NCI-H526 treated with DMSO at 0.1 percent for 48 hours (cell line): ENCODE measurements around the gene PSMA1.
A peak's percentile ranks its signal among the peaks of the same experiment; 100 is the strongest.

ENCODE experiments used
- DNase-seq: peaks from one replicate; lab custom pipeline; 2025; lab: John Stamatoyannopoulos, UW

Gene PSMA1

GRCh38 chr11:14529951-14530350, 9.8 kb upstream of the PSMA1 start:
- no peak for DNase-seq

GRCh38 chr11:14529321-14529720, 9.1 kb upstream of the PSMA1 start:
- DNase-seq: no peak

- DNase-seq: no peak
Observed at GRCh38 chr11:14522801-14523200, 2.6 kb upstream of the PSMA1 start.

- no peak for DNase-seq
Observed at GRCh38 chr11:14522245-14522644, 2.1 kb upstream of the PSMA1 start.

GRCh38 chr11:14520747-14521151, 563 bp upstream of the PSMA1 start:
- DNase-seq: no peak

GRCh38 chr11:14519597-14519916, 629 bp downstream of the PSMA1 start:
- peak; percentile 61 for DNase-seq

GRCh38 chr11:14518820-14519219, 1.4 kb downstream of the PSMA1 start:
- no peak for DNase-seq

- no peak for DNase-seq
Observed at GRCh38 chr11:14513800-14514199, 6.4 kb downstream of the PSMA1 start.

GRCh38 chr11:14506532-14506931, 13.7 kb downstream of the PSMA1 start:
- no peak for DNase-seq

GRCh38 chr11:14503023-14503422, 17.2 kb downstream of the PSMA1 start:
- no peak for DNase-seq

GRCh38 chr11:14502039-14502438, 18.1 kb downstream of the PSMA1 start:
- DNase-seq: no peak

- DNase-seq: peak; percentile 52
Observed at GRCh38 chr11:14500181-14500651, 20.0 kb downstream of the PSMA1 start.

GRCh38 chr11:14499560-14500180, 20.5 kb downstream of the PSMA1 start, which contains the start of gene COPB1:
Gene COPB1, minus strand, starts transcription at chr11:14499811. Its CDS starts 883 bp downstream, at chr11:14498928.
- peak; percentile 92 for DNase-seq

- no peak for DNase-seq
Observed at GRCh38 chr11:14499178-14499559, 21.0 kb downstream of the PSMA1 start.

- DNase-seq: no peak
Observed at GRCh38 chr11:14480716-14481115, 39.5 kb downstream of the PSMA1 start.

GRCh38 chr11:14471127-14471526, 49.1 kb downstream of the PSMA1 start:
- DNase-seq: no peak

- DNase-seq: no peak
Observed at GRCh38 chr11:14463623-14464022, 56.6 kb downstream of the PSMA1 start.

- DNase-seq: no peak
Observed at GRCh38 chr11:14460147-14460546, 60.0 kb downstream of the PSMA1 start.

GRCh38 chr11:14458377-14458776, 61.8 kb downstream of the PSMA1 start:
- no peak for DNase-seq

- no peak for DNase-seq
Observed at GRCh38 chr11:14455648-14456430, 64.3 kb downstream of the PSMA1 start.
